PFSK-1 (cell line): ENCODE data around the gene WDFY3.

Experiments used
- POLR2AphosphoS5 ChIP-seq: IDR thresholded peaks from 2 replicates; pipeline ENCODE4 v1.6.1; 2012; ENCODE audit warnings: low read depth, mild to moderate bottlenecking, control low read depth, low read length, moderate library complexity
- REST ChIP-seq, 2 experiments: IDR thresholded peaks; 2 replicates each; pipeline versions ENCODE4 v1.6.1 to v1.8.0; 2011 to 2012; ENCODE audit warnings: low read depth in 2 of 2, low read length in 2 of 2, control low read depth in 1 of 2, inconsistent platforms in 1 of 2, mild to moderate bottlenecking in 1 of 2, moderate library complexity in 1 of 2; ENCODE audit not compliant: insufficient read depth in 1 of 2
- TAF1 ChIP-seq: IDR thresholded peaks from 2 replicates; pipeline ENCODE4 v1.6.1; 2012; ENCODE audit warnings: low read length, control low read depth, borderline replicate concordance; ENCODE audit not compliant: insufficient read depth

GRCh38 chr4:84727491-84727890 lies 239.0 kb downstream of the WDFY3 start:
- TF ChIP-seq POLR2AphosphoS5, result no peak
- TF ChIP-seq TAF1, result no peak
- no peak for TF ChIP-seq REST (IDR thresholded peaks at IDR 0.05; ENCODE audit: insufficient read depth in 1 of 2, low read depth in 2 of 2, low read length in 2 of 2)
